Measurements from ENCODE around the gene C16orf74. TPM values are rescaled to one million over a fixed set of nuclear protein-coding genes. Genes with fewer than 3 reads are reported as not detected.
A peak's percentile ranks its signal among the peaks of the same experiment; 100 is the strongest.

Gene C16orf74
- total RNA-seq, 2 experiments from 2014 or later: 2.1 to 2.9 TPM

GRCh38 chr16:85749771-85750145, 1.1 kb downstream of the C16orf74 start:
- H3K27ac ChIP-seq (ENCODE audit: low read depth in 1 of 2, low read length in 2 of 2): no peak overlapping the region
- peaks cover 0 to 6% of the 10 kb centered on the region in 2 experiments for H3K9me3 ChIP-seq (ENCODE audit: control insufficient read depth in 1 of 2, insufficient read depth in 1 of 2, low read length in 2 of 2)
- no peaks in the 10 kb centered on the region for H3K36me3 Mint-ChIP-seq (ENCODE audit: low read depth)
- peaks cover 38% of the 10 kb centered on the region for H3K27me3 Mint-ChIP-seq
- peak overlapping the region; percentile 44 for H3K4me3 ChIP-seq (ENCODE audit: low read length)
- H3K27ac Mint-ChIP-seq: no peak overlapping the region
- H3K4me1 ChIP-seq (ENCODE audit: insufficient read depth, low read length): peaks cover 16% of the 10 kb centered on the region
- H3K27me3 ChIP-seq (ENCODE audit: control insufficient read depth in 1 of 2, insufficient read depth in 2 of 2, low read length in 2 of 2): peaks cover 37 to 40% of the 10 kb centered on the region in 2 experiments
- H3K4me1 Mint-ChIP-seq (ENCODE audit: low read depth): peaks cover 5% of the 10 kb centered on the region
- POLR2A ChIA-PET: no interaction called here
- intact Hi-C loops (cut with DNase I, micrococcal nuclease): no loop called here
- no peak for DNase-seq
- no peaks in the 10 kb centered on the region for H3K36me3 ChIP-seq (ENCODE audit: insufficient read depth, low read length)
- no peaks in the 10 kb centered on the region for H3K9me3 Mint-ChIP-seq
- TF ChIP-seq CTCF (IDR thresholded peaks at IDR 0.05): no peak
- H3K4me3 Mint-ChIP-seq: peak overlapping the region; percentile 88
- ATAC-seq (ENCODE audit: poor library complexity): no peak
- CTCF ChIA-PET: no interaction called here

GRCh38 chr16:85746460-85747215, 4.3 kb downstream of the C16orf74 start:
- H3K36me3 ChIP-seq (ENCODE audit: insufficient read depth, low read length): no peaks in the 10 kb centered on the region
- CTCF ChIA-PET: no interaction called here
- Mint-ChIP-seq H3K9me3 (no peaks in the 10 kb centered on the region), H3K27ac (no peak overlapping the region), H3K36me3 (ENCODE audit: low read depth) (no peaks in the 10 kb centered on the region), H3K4me3 (no peak overlapping the region), H3K27me3 (peaks cover 16% of the 10 kb centered on the region), H3K4me1 (ENCODE audit: low read depth) (peaks cover 5% of the 10 kb centered on the region)
- intact Hi-C loops (cut with DNase I, micrococcal nuclease): no loop called here
- peaks cover 16% of the 10 kb centered on the region for H3K4me1 ChIP-seq (ENCODE audit: insufficient read depth, low read length)
- no peak for TF ChIP-seq CTCF (IDR thresholded peaks at IDR 0.05)
- POLR2A ChIA-PET: no interaction called here
- H3K4me3 ChIP-seq (ENCODE audit: low read length): no peak overlapping the region
- H3K27ac ChIP-seq (ENCODE audit: low read depth in 1 of 2, low read length in 2 of 2): no peak overlapping the region
- no peaks in the 10 kb centered on the region for H3K9me3 ChIP-seq (ENCODE audit: control insufficient read depth in 1 of 2, insufficient read depth in 1 of 2, low read length in 2 of 2)
- no peak for DNase-seq
- no peak for ATAC-seq (ENCODE audit: poor library complexity)
- peaks cover 17 to 21% of the 10 kb centered on the region in 2 experiments for H3K27me3 ChIP-seq (ENCODE audit: control insufficient read depth in 1 of 2, insufficient read depth in 2 of 2, low read length in 2 of 2)

GRCh38 chr16:85738923-85739715, 11.8 kb downstream of the C16orf74 start:
- Mint-ChIP-seq H3K4me1 (ENCODE audit: low read depth) (peaks cover 14% of the 10 kb centered on the region), H3K4me3 (no peak overlapping the region), H3K36me3 (ENCODE audit: low read depth) (no peaks in the 10 kb centered on the region), H3K27ac (no peak overlapping the region), H3K9me3 (no peaks in the 10 kb centered on the region), H3K27me3 (no peaks in the 10 kb centered on the region)
- Histone ChIP-seq H3K27me3 (ENCODE audit: control insufficient read depth in 1 of 2, insufficient read depth in 2 of 2, low read length in 2 of 2) (no peaks in the 10 kb centered on the region), H3K9me3 (ENCODE audit: control insufficient read depth in 1 of 2, insufficient read depth in 1 of 2, low read length in 2 of 2) (no peaks in the 10 kb centered on the region), H3K4me3 (ENCODE audit: low read length) (no peak overlapping the region), H3K4me1 (ENCODE audit: insufficient read depth, low read length) (peaks cover 26% of the 10 kb centered on the region), H3K36me3 (ENCODE audit: insufficient read depth, low read length) (no peaks in the 10 kb centered on the region), H3K27ac (ENCODE audit: low read depth in 1 of 2, low read length in 2 of 2) (no peak overlapping the region)
- no peak for TF ChIP-seq CTCF (IDR thresholded peaks at IDR 0.05)
- ATAC-seq (ENCODE audit: poor library complexity): no peak
- no peak for DNase-seq
- POLR2A ChIA-PET: no interaction called here
- intact Hi-C loops (cut with DNase I, micrococcal nuclease): no loop called here
- CTCF ChIA-PET: no interaction called here
